ENCODE measurements around the gene SEL1L. TPM values are rescaled to one million over a fixed set of nuclear protein-coding genes. Genes with fewer than 3 reads are reported as not detected.

SEL1L gene
- total RNA-seq = 100 to 1,000 TPM in 1 of 2 donors, 10 to 100 TPM in 1; 54.9 to 113 TPM

DNA sequence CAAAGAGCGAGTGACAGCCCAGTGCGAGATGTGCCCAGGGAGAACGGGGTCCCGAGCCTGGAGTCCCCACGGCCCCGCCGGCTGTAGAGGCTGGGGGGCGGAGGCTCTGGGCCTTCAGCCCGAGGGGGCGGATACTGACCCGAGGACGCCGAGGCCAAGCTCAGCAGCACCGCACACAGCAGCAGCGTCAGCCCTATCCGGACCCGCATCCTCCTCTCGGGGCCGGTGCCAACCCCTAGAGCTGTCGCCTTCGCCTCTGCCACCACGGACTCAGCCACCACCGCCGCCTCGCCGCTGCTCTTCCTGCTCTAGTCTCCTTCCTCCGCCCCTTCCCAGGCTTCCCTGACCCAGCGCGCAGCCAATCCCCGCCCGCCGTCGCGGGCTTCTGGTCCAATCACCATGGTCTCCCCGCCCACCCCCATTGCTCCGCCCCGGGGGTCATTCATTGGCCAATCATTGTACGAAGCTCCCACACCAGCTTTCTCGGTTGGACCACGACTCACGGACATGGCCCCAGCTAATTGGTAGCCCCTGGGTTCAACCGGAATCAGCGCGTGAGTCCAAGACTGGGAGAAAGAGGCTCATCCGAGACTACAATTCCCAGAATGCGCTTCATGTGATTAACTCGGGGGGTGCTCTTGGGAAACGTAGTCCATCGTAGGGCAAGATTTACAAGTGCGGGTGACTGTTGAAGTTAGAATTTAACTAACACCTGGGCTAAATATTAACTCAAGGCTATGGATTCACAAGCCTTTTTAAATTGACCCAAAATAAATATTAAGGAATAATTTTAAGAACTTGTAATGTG, at the start of gene SEL1L:
SEL1L (minus strand) TSS at position 318 of the 808 bp plus-strand sequence; CDS start at position 209, 109 bp downstream.
- Mint-ChIP-seq H3K27me3 (peaks cover 9 to 14% of the 10 kb centered on the region in 2 donors), H3K4me1 (ENCODE audit: low read depth in 2 of 2) (peaks cover 23 to 39% of the 10 kb centered on the region in 2 donors), H3K27ac (peak within 1 kb of the TSS; percentile 85 to 86), H3K36me3 (peaks cover 4% of the 10 kb centered on the region), H3K9me3 (peaks cover 2% of the 10 kb centered on the region), H3K4me3 (peak within 1 kb of the TSS; percentile 94)
- DNase-seq (ENCODE audit: low spot score) (peak; percentile 99), ATAC-seq (peak; percentile 97 to 98)

DNA sequence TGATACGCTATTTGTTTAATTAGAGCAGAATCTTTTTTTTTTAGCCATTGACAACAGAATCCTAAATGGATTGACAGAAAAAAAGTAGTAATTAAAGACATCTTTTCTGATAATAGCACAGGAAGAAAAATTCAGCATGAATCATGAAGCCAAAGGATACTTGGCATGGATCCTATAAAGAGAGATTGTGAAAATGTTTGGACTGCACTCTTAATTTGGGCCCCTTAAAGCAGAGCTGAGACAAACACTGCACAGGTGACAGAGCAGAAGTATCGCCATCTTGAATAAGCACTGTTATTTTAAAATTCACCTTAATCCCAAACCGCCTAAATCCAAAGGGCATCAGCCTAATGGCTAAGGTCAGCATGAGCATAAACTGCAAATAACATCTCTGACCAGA, 48.8 kb upstream of the SEL1L start:
- H3K27ac Mint-ChIP-seq = no peak overlapping the region
- ATAC-seq (no peak), DNase-seq (ENCODE audit: low spot score) (no peak)
- H3K27me3 Mint-ChIP-seq = peaks cover 6 to 11% of the 10 kb centered on the region in 2 donors
- H3K36me3 Mint-ChIP-seq = no peaks in the 10 kb centered on the region
- no peaks in the 10 kb centered on the region for H3K4me1 Mint-ChIP-seq (ENCODE audit: low read depth in 2 of 2)
- no peak overlapping the region for H3K4me3 Mint-ChIP-seq
- peaks cover 13% of the 10 kb centered on the region for H3K9me3 Mint-ChIP-seq

DNA sequence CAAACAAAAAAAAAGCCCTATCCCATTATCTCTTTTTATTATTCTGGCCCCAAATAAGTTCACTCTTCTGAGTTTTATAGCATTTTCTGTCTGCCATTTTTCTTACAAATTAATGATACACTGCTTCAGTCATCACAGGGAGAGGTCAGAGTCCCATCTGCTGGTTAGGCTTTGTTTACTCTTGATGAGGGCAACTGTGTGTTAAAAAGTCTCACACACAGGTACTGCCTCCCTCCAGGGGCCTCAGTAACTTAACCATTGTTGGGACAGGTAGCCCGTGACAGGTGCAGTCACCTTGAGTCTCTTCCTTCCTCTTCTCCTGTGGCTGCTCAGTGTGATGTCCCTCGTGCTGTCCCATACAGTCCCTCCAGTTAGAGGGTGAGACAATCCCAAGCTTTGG, 45.5 kb upstream of the SEL1L start:
- peaks cover 15% of the 10 kb centered on the region for H3K9me3 Mint-ChIP-seq
- ATAC-seq = no peak

DNA sequence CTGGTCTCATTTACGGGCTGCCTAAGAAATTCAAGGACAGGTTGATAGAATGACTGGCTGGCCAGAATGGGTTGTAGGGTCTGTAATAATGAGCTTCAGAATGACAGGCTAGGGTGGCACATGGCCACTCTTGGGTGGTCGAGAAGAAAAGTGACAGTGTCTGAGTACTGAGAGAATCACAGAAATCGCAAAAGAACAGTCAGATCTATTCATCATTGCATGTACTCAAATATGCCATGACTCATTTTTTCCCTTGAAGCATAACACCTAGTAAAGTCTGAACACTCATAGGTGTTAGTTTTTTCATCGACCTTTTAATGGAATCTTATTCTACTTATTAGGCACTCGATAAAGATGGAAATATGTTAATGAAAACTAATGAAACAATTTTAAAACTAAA, 37.8 kb upstream of the SEL1L start:
- Mint-ChIP-seq H3K27ac (no peak overlapping the region), H3K36me3 (no peaks in the 10 kb centered on the region)
- ATAC-seq = peak in 1 of 2 donors; percentile 54

More for the DNA sequence above, 45.5 kb upstream of the SEL1L start:
- Mint-ChIP-seq H3K4me3 (no peak overlapping the region), H3K36me3 (no peaks in the 10 kb centered on the region), H3K27me3 (peaks cover 14 to 18% of the 10 kb centered on the region in 2 donors), H3K4me1 (ENCODE audit: low read depth in 2 of 2) (no peaks in the 10 kb centered on the region), H3K27ac (no peak overlapping the region)
- DNase-seq (ENCODE audit: low spot score) = no peak

DNA sequence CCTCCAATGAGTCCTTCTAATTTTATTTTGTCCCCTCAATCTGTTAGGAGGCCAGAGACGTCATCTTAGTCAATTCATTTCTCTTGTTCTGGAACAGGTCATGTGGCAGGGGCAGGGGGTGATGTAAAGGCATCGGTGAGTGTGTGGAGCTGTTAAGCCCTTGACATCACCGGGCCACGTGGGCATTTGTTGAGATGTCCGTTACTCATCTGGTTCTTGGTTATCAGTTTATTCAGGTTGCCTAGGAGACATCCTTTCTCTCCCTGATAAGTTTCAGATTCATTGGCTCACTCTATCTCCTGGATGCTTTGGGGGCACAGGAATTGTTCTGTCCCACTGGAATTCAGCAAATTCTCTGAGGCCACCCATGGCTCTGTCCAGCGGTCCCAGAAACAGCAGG, 33.6 kb upstream of the SEL1L start:
- Mint-ChIP-seq H3K9me3 (no peaks in the 10 kb centered on the region), H3K27ac (no peak overlapping the region), H3K36me3 (no peaks in the 10 kb centered on the region), H3K27me3 (peaks cover 20 to 24% of the 10 kb centered on the region in 2 donors), H3K4me1 (ENCODE audit: low read depth in 2 of 2) (no peaks in the 10 kb centered on the region), H3K4me3 (no peak overlapping the region)
- ATAC-seq = no peak
- DNase-seq (ENCODE audit: low spot score) = no peak

More for the DNA sequence above, 37.8 kb upstream of the SEL1L start:
- no peak overlapping the region for H3K4me3 Mint-ChIP-seq
- DNase-seq (ENCODE audit: low spot score) = no peak
- H3K4me1 Mint-ChIP-seq (ENCODE audit: low read depth in 2 of 2) = no peaks in the 10 kb centered on the region
- peaks cover 24 to 37% of the 10 kb centered on the region in 2 donors for H3K27me3 Mint-ChIP-seq
- H3K9me3 Mint-ChIP-seq = no peaks in the 10 kb centered on the region

DNA sequence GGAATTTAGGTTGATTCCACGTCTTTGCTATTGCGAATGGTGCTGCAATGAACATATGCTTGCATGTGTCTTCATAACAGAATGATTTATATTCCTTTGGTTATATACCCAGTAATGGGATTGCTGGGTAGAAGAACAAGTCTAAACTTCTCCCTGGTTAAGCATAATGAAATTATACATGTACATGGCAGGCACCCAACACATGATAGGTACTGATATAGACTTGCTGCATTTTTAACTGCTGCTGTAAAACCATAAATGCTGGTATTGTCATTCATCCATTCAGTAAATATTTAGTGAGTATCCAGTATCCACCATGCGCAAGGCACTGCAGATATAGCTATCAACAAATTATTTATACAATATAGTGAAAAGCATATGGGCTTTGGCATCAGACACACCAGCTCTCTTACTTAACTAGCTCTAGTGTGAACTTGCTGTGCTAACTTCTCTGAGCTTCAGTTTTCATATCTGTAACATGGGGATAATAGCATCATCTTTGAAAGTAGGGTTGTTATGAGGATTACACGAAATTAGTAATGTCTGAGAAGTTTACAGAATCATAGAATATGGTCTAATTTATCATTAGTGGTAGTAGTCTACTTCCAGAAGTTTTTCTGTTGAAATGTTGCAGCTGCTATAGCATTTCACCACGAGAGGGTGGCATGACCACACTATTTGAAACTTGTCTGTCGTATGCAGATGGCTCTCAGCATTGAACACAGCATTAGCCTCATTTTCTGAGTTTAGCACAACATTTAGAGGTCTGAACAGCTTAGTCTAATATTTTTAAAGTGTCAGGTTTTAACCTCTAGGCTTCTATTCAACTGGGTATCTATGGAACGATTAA, 32.0 kb upstream of the SEL1L start:
- H3K4me3 Mint-ChIP-seq = no peak overlapping the region
- no peaks in the 10 kb centered on the region for H3K4me1 Mint-ChIP-seq (ENCODE audit: low read depth in 2 of 2)
- no peaks in the 10 kb centered on the region for H3K36me3 Mint-ChIP-seq
- peaks cover 23 to 24% of the 10 kb centered on the region in 2 donors for H3K27me3 Mint-ChIP-seq
- H3K9me3 Mint-ChIP-seq = no peaks in the 10 kb centered on the region
- H3K27ac Mint-ChIP-seq = no peak overlapping the region
- ATAC-seq (no peak), DNase-seq (ENCODE audit: low spot score) (no peak)

DNA sequence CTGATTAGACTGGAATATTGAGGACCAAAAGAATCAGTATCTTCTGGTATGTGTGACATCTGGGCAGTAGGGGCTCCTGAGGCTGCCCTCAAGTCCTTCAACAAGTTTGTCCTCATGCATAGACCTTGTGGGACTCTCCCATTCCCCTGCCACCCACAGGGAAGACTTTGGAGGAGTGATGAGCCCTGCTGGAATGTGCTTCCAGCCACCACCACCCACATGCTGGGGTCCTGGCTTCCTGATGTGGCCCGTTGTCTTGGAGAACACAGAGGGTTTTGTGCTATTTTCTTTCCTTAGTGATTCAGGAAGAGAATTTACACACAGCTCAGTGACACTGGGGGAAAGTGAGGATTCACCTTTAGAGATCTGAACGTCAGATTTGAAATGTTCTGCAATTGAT, 29.2 kb upstream of the SEL1L start:
- H3K27ac Mint-ChIP-seq = no peak overlapping the region
- DNase-seq (ENCODE audit: low spot score) (no peak), ATAC-seq (no peak)
- no peaks in the 10 kb centered on the region for H3K9me3 Mint-ChIP-seq
- H3K4me3 Mint-ChIP-seq = no peak overlapping the region
- H3K36me3 Mint-ChIP-seq = no peaks in the 10 kb centered on the region
- H3K27me3 Mint-ChIP-seq = peaks cover 5 to 14% of the 10 kb centered on the region in 2 donors
- H3K4me1 Mint-ChIP-seq (ENCODE audit: low read depth in 2 of 2) = no peaks in the 10 kb centered on the region

DNA sequence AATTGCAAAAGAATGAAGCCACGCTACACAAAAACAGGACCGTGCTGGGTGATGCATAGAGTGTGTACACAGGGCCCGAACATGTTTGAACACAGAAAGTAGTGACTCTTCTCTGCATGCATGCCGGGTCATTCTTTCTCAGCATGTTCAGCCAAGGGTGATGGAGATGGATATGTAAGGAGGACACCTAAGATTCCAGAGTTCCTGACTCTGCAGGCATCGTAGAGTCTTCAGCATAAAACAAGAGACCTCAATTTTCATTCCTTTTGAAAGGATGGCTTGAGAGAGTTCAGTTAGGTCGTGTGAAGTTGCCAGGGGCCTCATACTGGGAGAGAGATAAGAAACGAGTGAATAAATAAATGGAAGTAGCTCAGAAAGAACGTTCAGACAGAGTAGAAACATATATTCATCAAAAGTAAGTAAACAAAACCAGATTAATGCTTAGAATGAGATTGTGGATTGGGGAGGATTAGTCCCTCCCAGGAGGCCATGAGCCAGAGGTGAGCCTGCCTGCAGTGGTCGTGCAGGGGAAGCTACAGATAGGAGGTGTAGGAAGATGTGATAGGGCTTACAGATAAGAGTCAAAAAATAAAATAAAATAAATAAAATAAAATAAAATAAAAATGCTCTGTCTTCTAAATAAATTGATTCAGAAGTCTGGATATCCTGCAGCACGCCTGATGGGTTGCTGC, 27.6 kb upstream of the SEL1L start:
- DNase-seq (ENCODE audit: low spot score) = no peak
- H3K4me1 Mint-ChIP-seq (ENCODE audit: low read depth in 2 of 2) = no peaks in the 10 kb centered on the region
- H3K4me3 Mint-ChIP-seq = no peak overlapping the region
- H3K9me3 Mint-ChIP-seq = no peaks in the 10 kb centered on the region
- no peak for ATAC-seq
- H3K27me3 Mint-ChIP-seq = peaks cover 2 to 9% of the 10 kb centered on the region in 2 donors
- H3K36me3 Mint-ChIP-seq = no peaks in the 10 kb centered on the region
- no peak overlapping the region for H3K27ac Mint-ChIP-seq

DNA sequence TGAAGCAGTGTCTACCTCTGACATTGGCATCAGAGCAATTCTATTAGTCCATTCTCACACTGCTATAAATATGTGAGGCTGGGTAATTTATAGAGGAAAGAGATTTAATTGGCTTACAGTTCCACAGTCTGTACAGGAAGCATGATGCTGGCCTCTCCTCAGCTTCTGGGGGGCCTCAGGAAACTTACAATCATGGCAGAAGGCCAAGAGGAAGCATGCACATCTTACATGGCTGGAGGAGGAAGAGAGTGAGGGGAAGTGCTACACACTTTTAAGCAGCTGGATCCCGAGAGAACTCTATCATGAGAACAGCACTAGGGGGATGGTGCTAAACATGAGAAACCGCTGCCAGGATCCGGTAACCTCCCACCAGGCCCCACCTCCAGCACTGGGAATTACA, 25.7 kb upstream of the SEL1L start:
- Mint-ChIP-seq H3K4me3 (no peak overlapping the region), H3K27ac (no peak overlapping the region), H3K4me1 (ENCODE audit: low read depth in 2 of 2) (no peaks in the 10 kb centered on the region), H3K36me3 (no peaks in the 10 kb centered on the region), H3K27me3 (peaks cover 0 to 9% of the 10 kb centered on the region in 2 donors), H3K9me3 (no peaks in the 10 kb centered on the region)
- ATAC-seq = no peak
- DNase-seq (ENCODE audit: low spot score) = no peak

DNA sequence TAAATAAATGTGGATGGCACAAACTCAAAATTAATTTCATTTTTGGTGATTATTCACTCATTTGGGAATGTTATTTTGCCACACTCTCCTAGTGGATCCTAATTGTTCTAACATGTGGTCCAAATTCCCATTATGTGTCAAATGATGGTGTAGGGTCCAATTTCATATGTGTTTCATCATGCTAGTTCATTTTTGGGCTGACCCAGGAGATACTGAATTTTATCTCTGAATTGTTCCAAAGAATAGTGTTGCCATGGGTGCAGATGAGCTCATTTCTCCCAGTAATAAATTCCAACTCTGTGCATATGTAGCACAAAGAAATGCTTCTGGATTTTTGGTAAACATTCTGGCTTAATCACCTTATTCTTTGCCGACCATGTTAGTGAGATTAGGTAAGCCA, 23.5 kb upstream of the SEL1L start:
- H3K9me3 Mint-ChIP-seq = no peaks in the 10 kb centered on the region
- ATAC-seq (no peak), DNase-seq (ENCODE audit: low spot score) (no peak)
- no peaks in the 10 kb centered on the region for H3K36me3 Mint-ChIP-seq
- no peak overlapping the region for H3K4me3 Mint-ChIP-seq
- H3K27ac Mint-ChIP-seq = no peak overlapping the region
- peaks cover 0 to 7% of the 10 kb centered on the region in 2 donors for H3K27me3 Mint-ChIP-seq
- no peaks in the 10 kb centered on the region for H3K4me1 Mint-ChIP-seq (ENCODE audit: low read depth in 2 of 2)

DNA sequence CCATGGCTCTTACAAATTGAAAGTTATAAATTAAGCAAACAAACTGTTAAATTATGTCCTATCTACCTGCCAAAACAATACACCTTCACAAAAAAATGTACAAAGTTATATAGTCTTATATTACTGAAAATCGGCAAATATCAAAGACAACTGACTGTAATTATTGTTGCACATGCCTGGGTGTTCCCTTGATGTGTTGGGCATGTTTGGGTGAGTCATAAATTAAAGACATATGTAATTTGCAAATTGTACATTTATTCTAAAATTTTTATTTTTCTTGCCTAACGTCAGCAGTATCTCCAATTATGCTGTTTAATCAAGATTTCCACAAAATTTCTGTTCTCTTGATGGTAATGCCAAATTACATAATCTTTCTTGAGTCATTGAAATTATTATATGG, 22.0 kb upstream of the SEL1L start:
- DNase-seq (ENCODE audit: low spot score) = no peak
- peaks cover 0 to 8% of the 10 kb centered on the region in 2 donors for H3K27me3 Mint-ChIP-seq
- no peak overlapping the region for H3K27ac Mint-ChIP-seq
- no peak for ATAC-seq
- H3K9me3 Mint-ChIP-seq = no peaks in the 10 kb centered on the region
- no peaks in the 10 kb centered on the region for H3K36me3 Mint-ChIP-seq
- H3K4me3 Mint-ChIP-seq = no peak overlapping the region
- no peaks in the 10 kb centered on the region for H3K4me1 Mint-ChIP-seq (ENCODE audit: low read depth in 2 of 2)

DNA sequence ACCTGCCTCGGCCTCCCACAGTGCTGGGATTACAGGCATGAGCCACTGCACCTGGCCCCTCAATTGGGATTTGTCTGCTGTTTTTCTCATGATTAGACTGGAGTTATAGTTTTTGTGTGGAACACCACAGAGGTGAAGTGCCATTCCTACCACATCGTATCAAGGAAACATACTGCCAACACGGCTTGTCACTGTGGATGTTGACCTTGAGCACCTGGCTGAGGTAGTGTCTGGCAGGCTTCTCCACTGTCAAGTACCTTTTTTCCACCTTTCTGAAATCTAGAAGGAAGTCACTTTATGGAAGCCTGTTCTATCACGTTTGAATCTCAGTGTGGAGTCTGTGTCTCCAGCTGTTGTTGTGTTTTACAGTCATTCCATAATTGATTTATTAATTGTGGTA, 21.4 kb upstream of the SEL1L start:
- Mint-ChIP-seq H3K27ac (no peak overlapping the region), H3K4me1 (ENCODE audit: low read depth in 2 of 2) (no peaks in the 10 kb centered on the region), H3K27me3 (peaks cover 0 to 8% of the 10 kb centered on the region in 2 donors), H3K36me3 (no peaks in the 10 kb centered on the region), H3K9me3 (no peaks in the 10 kb centered on the region), H3K4me3 (no peak overlapping the region)
- ATAC-seq (no peak), DNase-seq (ENCODE audit: low spot score) (no peak)

DNA sequence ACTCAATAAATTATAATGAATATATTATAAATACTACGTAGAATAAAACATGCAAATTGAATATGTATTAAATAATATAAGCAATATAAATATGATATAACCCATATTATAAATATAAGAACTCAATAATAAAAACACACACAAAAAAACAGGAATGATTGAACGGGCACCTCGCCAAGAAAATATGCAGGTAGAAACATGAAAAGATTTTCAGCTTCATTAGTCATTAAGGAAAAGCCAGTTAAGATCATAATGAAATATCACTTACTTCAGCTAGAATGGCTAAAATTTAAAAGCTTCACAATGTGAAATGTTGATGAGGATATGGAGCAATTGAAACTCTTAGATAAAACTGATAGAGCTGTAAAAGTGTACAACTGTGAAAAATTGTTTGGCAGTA, 17.8 kb upstream of the SEL1L start:
- Mint-ChIP-seq H3K9me3 (no peaks in the 10 kb centered on the region), H3K4me1 (ENCODE audit: low read depth in 2 of 2) (peaks cover 0 to 7% of the 10 kb centered on the region in 2 donors), H3K27me3 (peaks cover 10 to 14% of the 10 kb centered on the region in 2 donors), H3K27ac (no peak overlapping the region), H3K36me3 (no peaks in the 10 kb centered on the region), H3K4me3 (no peak overlapping the region)
- ATAC-seq (no peak), DNase-seq (ENCODE audit: low spot score) (no peak)

Data from natural killer cell treated with Interleukin-12 subunit alpha and Interleukin-12 subunit beta and Interleukin-15 and Interleukin-18, amount 100 ng/mL, for 72 hours (primary cell).